H9 (cell line): ENCODE data around the gene CHST8. TPM values are rescaled to one million over a fixed set of nuclear protein-coding genes. Genes with fewer than 3 reads are reported as not detected.

ENCODE experiments used
- DNase-seq: peaks from one replicate; pipeline ENCODE4 v3.0.0-alpha.2; 2017
- H2AFZ ChIP-seq: one replicate; pipeline ENCODE4 v1.6.1; 2013; ENCODE audit warnings: mild to moderate bottlenecking, low read length, control low read depth, moderate library complexity
- H2AK5ac ChIP-seq: 2 replicates; pipeline ENCODE4 v1.6.1; 2013; ENCODE audit warnings: low read length, control low read depth, mixed read lengths; ENCODE audit not compliant: insufficient read length
- H2BK120ac ChIP-seq: one replicate; pipeline ENCODE4 v1.6.1; 2013; ENCODE audit warnings: low read depth, mild to moderate bottlenecking, low read length, control low read depth, inconsistent platforms; ENCODE audit not compliant: poor library complexity, severe bottlenecking
- H2BK12ac ChIP-seq: 2 replicates; pipeline ENCODE4 v1.6.1; 2013; ENCODE audit warnings: low read length, control low read depth, mixed read lengths, low read depth; ENCODE audit not compliant: insufficient read length
- H2BK15ac ChIP-seq: 2 replicates; pipeline ENCODE4 v1.6.1; 2013; ENCODE audit warnings: low read depth, low read length, control low read depth
- H2BK20ac ChIP-seq: one replicate; pipeline ENCODE4 v1.6.1; 2013; ENCODE audit warnings: low read depth, mild to moderate bottlenecking, low read length, control low read depth, inconsistent platforms; ENCODE audit not compliant: poor library complexity, severe bottlenecking
- H2BK5ac ChIP-seq: 2 replicates; pipeline ENCODE4 v1.6.1; 2013; ENCODE audit warnings: low read length, control low read depth, mixed read lengths; ENCODE audit not compliant: insufficient read length
- H3K14ac ChIP-seq: 2 replicates; pipeline ENCODE4 v1.6.1; 2013; ENCODE audit warnings: low read length, control low read depth; ENCODE audit not compliant: insufficient read depth
- H3K18ac ChIP-seq: 2 replicates; pipeline ENCODE4 v1.6.1; 2013; ENCODE audit warnings: low read depth, mild to moderate bottlenecking, mixed read lengths, low read length, control low read depth; ENCODE audit not compliant: insufficient read length
- H3K23ac ChIP-seq: 2 replicates; pipeline ENCODE4 v1.6.1; 2013; ENCODE audit warnings: low read length, control low read depth, mixed read lengths, low read depth; ENCODE audit not compliant: insufficient read length
- H3K23me2 ChIP-seq: 2 replicates; pipeline ENCODE4 v1.6.1; 2013; ENCODE audit warnings: low read depth, mild to moderate bottlenecking, mixed read lengths, low read length, control low read depth; ENCODE audit not compliant: insufficient read length, poor library complexity, severe bottlenecking
- H3K27ac ChIP-seq: 2 replicates; pipeline ENCODE4 v1.5.1; 2013; ENCODE audit warnings: low read length, control low read depth, mixed read lengths, low read depth; ENCODE audit not compliant: insufficient read length
- H3K27me3 ChIP-seq: 2 replicates; pipeline ENCODE4 v1.6.1; 2013; ENCODE audit warnings: low read length, control low read depth, inconsistent platforms; ENCODE audit not compliant: insufficient read depth
- H3K4ac ChIP-seq: 2 replicates; pipeline ENCODE4 v1.6.1; 2013; ENCODE audit warnings: low read depth, mild to moderate bottlenecking, control low read depth, inconsistent platforms, low read length, moderate library complexity
- H3K4me1 ChIP-seq: 2 replicates; pipeline ENCODE4 v1.6.1; 2013; ENCODE audit warnings: low read length, control low read depth, inconsistent platforms; ENCODE audit not compliant: insufficient read depth
- H3K4me2 ChIP-seq: 2 replicates; pipeline ENCODE4 v1.6.1; 2013; ENCODE audit warnings: low read length, control low read depth, mixed read lengths; ENCODE audit not compliant: insufficient read length, insufficient read depth
- H3K56ac ChIP-seq: 2 replicates; pipeline ENCODE4 v1.6.1; 2013; ENCODE audit warnings: low read depth, mild to moderate bottlenecking, mixed read lengths, low read length, control low read depth; ENCODE audit not compliant: insufficient read length
- H3K79me1 ChIP-seq: 2 replicates; pipeline ENCODE4 v1.6.1; 2013; ENCODE audit warnings: low read depth, mild to moderate bottlenecking, moderate library complexity, low read length, control low read depth, inconsistent platforms; ENCODE audit not compliant: insufficient read depth, poor library complexity, severe bottlenecking
- H3K79me2 ChIP-seq: 2 replicates; pipeline ENCODE4 v1.6.1; 2013; ENCODE audit warnings: low read length, control low read depth, inconsistent platforms; ENCODE audit not compliant: insufficient read depth
- H3K9ac ChIP-seq: 2 replicates; pipeline ENCODE4 v1.6.1; 2013; ENCODE audit warnings: low read length, control low read depth, mixed read lengths; ENCODE audit not compliant: insufficient read length; ENCODE audit errors: extremely low read depth
- H3K9me3 ChIP-seq: one replicate; pipeline ENCODE4 v1.6.1; 2013; ENCODE audit warnings: low read depth, low read length, inconsistent platforms; ENCODE audit not compliant: control insufficient read depth
- H3T11ph ChIP-seq: one replicate; pipeline ENCODE4 v1.6.1; 2013; ENCODE audit warnings: mild to moderate bottlenecking, low read length, control low read depth, inconsistent platforms
- H4K20me1 ChIP-seq: one replicate; pipeline ENCODE4 v1.6.1; 2013; ENCODE audit not compliant: control insufficient read depth, insufficient read length, insufficient read depth
- H4K5ac ChIP-seq: 2 replicates; pipeline ENCODE4 v1.6.1; 2013; ENCODE audit warnings: low read depth, mild to moderate bottlenecking, mixed read lengths, low read length, control low read depth; ENCODE audit not compliant: insufficient read length
- H4K8ac ChIP-seq: replicated peaks from 2 replicates; pipeline ENCODE4 v1.6.1; 2013; ENCODE audit warnings: low read length, control low read depth, mixed read lengths, low read depth; ENCODE audit not compliant: insufficient read length
- H4K91ac ChIP-seq: 2 replicates; pipeline ENCODE4 v1.6.1; 2013; ENCODE audit warnings: low read depth, mild to moderate bottlenecking, moderate library complexity, mixed read lengths, low read length, control low read depth; ENCODE audit not compliant: insufficient read length
- H3K27ac Mint-ChIP-seq, 3 experiments: 2 replicates in 2 of 3; 3 replicates in 1 of 3; pipeline ENCODE4 v1.8.0; 2020 to 2021; ENCODE audit warnings: mixed read lengths in 3 of 3, mild to moderate bottlenecking in 1 of 3, moderate library complexity in 1 of 3
- H3K27me3 Mint-ChIP-seq: 2 replicates; pipeline ENCODE4 v1.8.0; 2021; ENCODE audit warnings: low read depth, mild to moderate bottlenecking, moderate library complexity, mixed read lengths
- H3K36me3 Mint-ChIP-seq, 3 experiments: 2 replicates in 2 of 3; 3 replicates in 1 of 3; pipeline ENCODE4 v1.8.0; 2020 to 2021; ENCODE audit warnings: low read depth in 3 of 3, mixed read lengths in 3 of 3; ENCODE audit not compliant: insufficient read depth in 1 of 3
- H3K4me1 Mint-ChIP-seq, 2 experiments: 2 replicates each; pipeline ENCODE4 v1.8.0; 2020; ENCODE audit warnings: mixed read lengths in 2 of 2
- H3K4me3 Mint-ChIP-seq, 2 experiments: 2 replicates in 1 of 2; 3 replicates in 1 of 2; pipeline ENCODE4 v1.8.0; 2020 to 2021; ENCODE audit warnings: mild to moderate bottlenecking in 2 of 2, mixed read lengths in 2 of 2, moderate library complexity in 1 of 2
- H3K9me3 Mint-ChIP-seq, 2 experiments: 2 replicates in 1 of 2; 3 replicates in 1 of 2; pipeline ENCODE4 v1.8.0; 2020; ENCODE audit warnings: mild to moderate bottlenecking in 2 of 2, mixed read lengths in 2 of 2, moderate library complexity in 1 of 2
- CTCF ChIP-seq: fragments of 200-600 bp; sonication (generic); conservative IDR thresholded peaks from 3 replicates; pipeline ENCODE4 v1.8.0; 2021; ENCODE audit warnings: antibody characterized with exemption, mild to moderate bottlenecking
- WGBS: extraction: QIAGEN DNeasy Blood & Tissue Kit; methylation state at CpG from one replicate; pipeline ENCODE4 v1.1.7; 2013; ENCODE audit warnings: missing lambda C conversion rate, low lambda C conversion rate, mixed read lengths; ENCODE audit not compliant: insufficient read length; ENCODE audit errors: extremely low coverage; 5-methylcytosine and 5-hydroxymethylcytosine counted together
- total RNA-seq: library from RNA; stranded (reverse); gene quantifications from 2 replicates; pipeline ENCODE4 v1.2.1, GENCODE V29; 2021

CHST8 gene
- total RNA-seq, 1 experiment from 2014 or later, result 5.1 TPM

GRCh38 chr19:33777351-33777750 lies 155.6 kb downstream of the CHST8 start:
- peaks cover 33% of the 10 kb centered on the region for H3K27me3 Mint-ChIP-seq

More at GRCh38 chr19:33777351-33777750, 155.6 kb downstream of the CHST8 start:
- no CpG with 5 or more reads among the region's 9 CpGs for WGBS
- H3K36me3 Mint-ChIP-seq, result peaks cover 0 to 6% (median 0%) of the 10 kb centered on the region in 3 experiments; a peak in 3 of 7 replicates
- Histone ChIP-seq H3K4ac (no peak overlapping the region), H3K79me2 (no peaks in the 10 kb centered on the region), H3K23me2 (no peaks in the 10 kb centered on the region), H3K27me3 (no peaks in the 10 kb centered on the region), H2AK5ac (no peak overlapping the region), H4K8ac (no peak overlapping the region), H2BK20ac (no peak overlapping the region), H3K14ac (no peak overlapping the region), H2BK15ac (no peak overlapping the region), H4K91ac (no peak overlapping the region), H3K9ac (no peak overlapping the region), H3K27ac (no peak overlapping the region), H3K9me3 (no peaks in the 10 kb centered on the region), H2BK120ac (no peak overlapping the region), H2AFZ (no peak overlapping the region), H3K23ac (no peak overlapping the region), H2BK12ac (no peak overlapping the region), H2BK5ac (no peak overlapping the region), H3K18ac (no peak overlapping the region), H4K20me1 (no peaks in the 10 kb centered on the region), H3K4me2 (no peak overlapping the region), H3K4me1 (peaks cover 2% of the 10 kb centered on the region; the same call in 1 of the 2 replicates), H3K56ac (no peak overlapping the region), H4K5ac (no peak overlapping the region), H3K79me1 (no peaks in the 10 kb centered on the region), H3T11ph (no peak overlapping the region)
- no peak overlapping the region for H3K27ac Mint-ChIP-seq
- no peak overlapping the region for H3K4me3 Mint-ChIP-seq
- H3K4me1 Mint-ChIP-seq, result peaks cover 12 to 13% of the 10 kb centered on the region in 2 experiments
- TF ChIP-seq CTCF, result no peak
- no peak for DNase-seq
- H3K9me3 Mint-ChIP-seq, result no peaks in the 10 kb centered on the region; a peak in 3 of 5 replicates
